GM19099 (cell line): ENCODE measurements around the gene OR52I2.

Source experiments
- POLR2A ChIP-seq: IDR thresholded peaks from 3 replicates; pipeline ENCODE4 v1.6.1; 2011; ENCODE audit warnings: low read depth; ENCODE audit not compliant: insufficient read length; ENCODE audit errors: extremely low read depth

The OR52I2 gene

DNA sequence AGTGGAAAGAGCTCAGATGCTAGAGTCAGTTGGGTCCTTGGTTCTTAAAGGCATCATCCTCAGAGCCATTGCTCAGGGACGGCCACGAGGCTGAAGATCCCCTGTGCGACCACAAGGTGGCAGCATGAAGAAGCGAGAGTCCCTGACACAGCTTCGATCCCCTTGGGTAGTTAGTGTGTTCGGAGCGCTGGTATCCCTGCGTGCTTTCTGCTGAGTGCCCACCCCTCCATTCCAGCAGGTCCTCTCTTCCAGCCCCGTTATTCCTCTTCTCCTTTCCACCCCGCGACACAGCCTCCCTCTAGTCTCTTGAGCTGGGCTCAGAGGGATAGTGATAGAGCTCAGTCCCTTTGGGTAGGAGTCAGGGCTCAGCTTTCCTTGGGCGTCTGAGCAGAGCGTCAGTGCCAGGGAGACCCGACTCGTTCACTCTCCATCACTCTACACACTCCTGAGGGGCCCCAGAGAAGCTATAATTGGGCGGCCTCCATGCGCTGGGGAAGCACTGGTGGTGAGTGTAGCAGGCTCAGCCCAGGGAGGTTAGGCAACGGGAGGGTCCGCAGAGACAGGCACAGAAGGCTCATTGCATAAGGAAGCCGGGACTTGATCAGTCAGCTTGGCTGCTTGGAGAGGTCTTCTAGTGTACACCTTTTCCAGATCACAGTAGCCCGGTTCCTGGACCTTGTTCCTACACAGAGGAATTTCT is 55.6 kb downstream of the OR52I2 start, which contains the start of gene OR51D1:
TSS of gene OR51D1 (plus strand) at position 516 of the 700 bp plus-strand sequence. CDS start 2,314 bp downstream, outside the sequence.
- no peak for TF ChIP-seq POLR2A

DNA sequence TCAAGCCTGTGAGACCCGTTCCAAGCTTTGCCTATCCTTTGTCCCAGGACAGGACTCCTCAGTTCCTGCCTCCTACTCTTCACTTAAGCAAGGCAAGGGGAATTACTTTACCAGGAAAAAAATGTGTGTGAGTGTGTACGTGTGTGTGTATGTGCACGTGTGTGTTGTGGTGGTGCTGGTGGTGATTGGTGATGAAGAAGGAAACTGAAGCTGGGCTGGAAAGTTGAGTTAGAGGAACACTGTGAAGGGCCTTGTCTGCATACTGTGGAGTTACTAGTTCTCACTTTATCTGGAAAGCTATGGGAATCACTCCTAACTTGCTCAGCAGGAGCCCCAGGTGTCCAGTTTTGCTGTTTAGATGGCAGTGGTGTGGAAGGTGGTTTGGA is 56.1 kb downstream of the OR52I2 start:
- no peak for TF ChIP-seq POLR2A

DNA sequence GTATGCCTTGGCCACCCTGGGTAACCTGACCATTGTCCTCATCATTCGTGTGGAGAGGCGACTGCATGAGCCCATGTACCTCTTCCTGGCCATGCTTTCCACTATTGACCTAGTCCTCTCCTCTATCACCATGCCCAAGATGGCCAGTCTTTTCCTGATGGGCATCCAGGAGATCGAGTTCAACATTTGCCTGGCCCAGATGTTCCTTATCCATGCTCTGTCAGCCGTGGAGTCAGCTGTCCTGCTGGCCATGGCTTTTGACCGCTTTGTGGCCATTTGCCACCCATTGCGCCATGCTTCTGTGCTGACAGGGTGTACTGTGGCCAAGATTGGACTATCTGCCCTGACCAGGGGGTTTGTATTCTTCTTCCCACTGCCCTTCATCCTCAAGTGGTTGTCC is 58.4 kb downstream of the OR52I2 start:
- no peak for TF ChIP-seq POLR2A

DNA sequence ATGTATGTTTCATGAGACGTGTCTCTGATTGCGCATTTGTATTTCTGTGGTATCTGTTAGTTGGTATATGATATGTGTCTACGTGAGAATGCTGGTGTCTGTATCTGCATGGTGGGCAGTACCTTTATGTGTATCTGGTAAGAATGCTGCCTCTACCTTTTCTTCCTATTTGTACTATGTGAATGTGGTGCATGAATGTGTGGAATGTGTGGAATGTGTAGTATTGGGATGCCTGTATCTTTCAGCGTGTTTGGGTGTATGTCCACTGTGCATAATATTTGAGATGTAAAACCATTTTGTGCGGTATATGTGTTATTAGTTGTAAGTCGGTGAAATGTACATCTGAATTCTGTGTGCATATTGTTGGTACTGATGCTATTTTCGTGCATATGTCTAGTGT is 60.0 kb downstream of the OR52I2 start:
- no peak for TF ChIP-seq POLR2A

DNA sequence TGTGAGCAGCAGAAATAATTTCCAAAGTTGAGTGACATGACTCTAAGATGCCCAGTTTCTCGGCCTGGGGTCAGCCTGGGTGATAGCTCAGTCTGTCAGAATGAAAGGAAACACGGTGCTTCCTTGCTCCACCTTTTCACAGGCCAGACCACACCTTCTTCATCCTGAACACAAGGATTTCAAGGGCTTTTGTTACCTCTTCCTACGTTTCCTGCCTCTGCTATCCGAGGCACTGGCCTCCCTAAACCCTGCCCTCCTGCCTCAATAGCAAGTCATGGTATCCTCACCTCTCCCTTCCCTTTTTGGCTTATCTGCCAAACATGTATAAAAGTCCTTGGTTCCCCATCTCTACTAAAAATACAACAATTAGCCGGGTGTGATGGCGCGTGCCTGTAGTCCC is 60.5 kb downstream of the OR52I2 start:
- no peak for TF ChIP-seq POLR2A
